Colonic mucosa (tissue), 4 donors: Measurements from ENCODE around the gene DHRS7C. TPM values are rescaled to one million over a fixed set of nuclear protein-coding genes. Genes with fewer than 3 reads are reported as not detected.
"Not testable (repeated sequence)": the region's sequence is repeated elsewhere in the genome, so short reads cannot be mapped to it uniquely, and the experiment has no call there.

Source experiments
- DNase-seq: peaks from one replicate; pipeline ENCODE4 v3.0.0-alpha.2; 2020
- H3K27ac ChIP-seq: fragments of 200-600 bp; one replicate; pipeline ENCODE4 v1.8.0; 2021
- H3K27me3 ChIP-seq: fragments of 200-600 bp; one replicate; pipeline ENCODE4 v1.8.0; 2021
- H3K36me3 ChIP-seq: fragments of 200-600 bp; one replicate; pipeline ENCODE4 v1.8.0; 2021
- H3K4me1 ChIP-seq: fragments of 200-600 bp; one replicate; pipeline ENCODE4 v1.8.0; 2021; ENCODE audit warnings: mild to moderate bottlenecking
- H3K4me3 ChIP-seq: fragments of 200-600 bp; one replicate; pipeline ENCODE4 v1.8.0; 2021
- H3K9ac ChIP-seq, 2 donors: one replicate each; pipeline ENCODE4 v1.7.0; 2013; ENCODE audit warnings: control low read depth in 2 of 2, low read depth in 2 of 2, low read length in 2 of 2
- H3K9me3 ChIP-seq: fragments of 200-600 bp; one replicate; pipeline ENCODE4 v1.8.0; 2021
- CTCF ChIP-seq: fragments of 200-600 bp; IDR thresholded peaks from one replicate; pipeline ENCODE4 v1.8.0; 2022; ENCODE audit warnings: antibody characterized with exemption, mild to moderate bottlenecking
- intact Hi-C: fragments of 100-400 bp; cut with DNase I; formaldehyde crosslinking; loops from one replicate; pipeline ENCODE4 v1.14.1; 2022
- total RNA-seq, 2 donors: library from RNA; stranded (reverse); fragmentation: NEBNext Ultra II Directional in 1 of 2; extraction: Animal tissue kit (Norgen Biotek cat#: 25700) in 1 of 2; gene quantifications; one replicate each; pipeline ENCODE4 v1.2.1, GENCODE V29; 2021
- donor health status: healthy.
- donor health status: DM: no; HTN: no; CAD: no.
- donor health status: DM: no; HTN: no; CAD: no.

Gene DHRS7C
- total RNA-seq, 2 donors from 2014 or later: 0.40 TPM; not detected in 1

GRCh38 chr17:9788601-9789000, 2.8 kb downstream of the DHRS7C start:
- intact Hi-C loops: no loop called here
- no peaks in the 10 kb centered on the region for H3K36me3 ChIP-seq

GRCh38 chr17:9784544-9784943, 6.8 kb downstream of the DHRS7C start:
- Histone ChIP-seq H3K27ac (no peak overlapping the region), H3K36me3 (no peaks in the 10 kb centered on the region), H3K9ac (no peak overlapping the region), H3K4me1 (no peaks in the 10 kb centered on the region), H3K9me3 (no peaks in the 10 kb centered on the region), H3K27me3 (no peaks in the 10 kb centered on the region), H3K4me3 (no peak overlapping the region)
- DNase-seq: no peak
- TF ChIP-seq CTCF: no peak
- intact Hi-C loops: no loop called here

More at GRCh38 chr17:9788601-9789000, 2.8 kb downstream of the DHRS7C start:
- Histone ChIP-seq H3K27ac (no peak overlapping the region), H3K27me3 (no peaks in the 10 kb centered on the region), H3K4me1 (no peaks in the 10 kb centered on the region), H3K9me3 (no peaks in the 10 kb centered on the region), H3K9ac (no peak overlapping the region), H3K4me3 (no peak overlapping the region)
- no peak for TF ChIP-seq CTCF
- DNase-seq: no peak

DNA sequence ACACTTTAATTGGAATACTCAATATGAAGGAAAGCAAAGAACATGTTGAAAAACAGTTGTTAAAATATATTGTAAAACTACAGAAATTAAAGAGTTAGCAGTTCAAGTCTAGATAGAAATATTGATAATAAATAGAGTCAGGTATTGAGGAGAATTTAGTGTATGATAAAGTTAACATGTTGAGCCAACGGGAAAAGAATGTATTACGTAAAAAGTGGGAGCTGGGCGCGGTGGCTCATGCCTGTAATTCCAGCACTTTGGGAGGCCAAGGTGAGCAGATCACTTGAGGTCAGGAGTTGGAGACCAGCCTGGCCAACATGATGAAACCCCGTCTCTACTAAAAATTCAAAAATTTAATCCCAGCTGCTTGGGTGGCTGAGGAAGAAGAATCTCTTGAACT, 7.9 kb downstream of the DHRS7C start:
- H3K4me3 ChIP-seq, H3K27me3 ChIP-seq, H3K9me3 ChIP-seq, H3K36me3 ChIP-seq, H3K9ac ChIP-seq, H3K4me1 ChIP-seq, intact Hi-C loops, DNase-seq, H3K27ac ChIP-seq: not testable (repeated sequence)

DNA sequence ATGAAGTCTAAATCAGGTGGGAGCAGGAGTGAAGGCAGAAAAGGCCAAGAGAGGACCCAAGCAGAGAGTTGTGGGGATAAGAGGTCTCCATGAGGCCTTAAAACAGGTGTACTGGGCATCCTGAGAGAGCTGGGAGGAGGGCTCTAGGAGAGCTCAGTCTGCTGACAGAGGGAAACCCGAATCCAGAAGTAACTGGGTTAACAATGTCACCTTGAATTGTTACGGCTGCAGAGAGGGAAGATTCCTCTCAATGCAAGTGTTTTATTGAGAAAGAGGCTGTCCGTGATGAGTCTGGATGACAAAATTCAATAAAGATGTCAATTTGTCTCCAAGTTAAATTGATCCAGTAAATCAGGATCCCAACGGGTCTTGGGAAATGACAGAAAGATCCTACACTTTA, 8.3 kb downstream of the DHRS7C start:
- Histone ChIP-seq H3K27ac (no peak overlapping the region), H3K4me1 (no peaks in the 10 kb centered on the region), H3K9me3 (no peaks in the 10 kb centered on the region), H3K9ac (no peak overlapping the region), H3K4me3 (no peak overlapping the region), H3K27me3 (no peaks in the 10 kb centered on the region), H3K36me3 (no peaks in the 10 kb centered on the region)
- no peak for DNase-seq
- intact Hi-C loops: no loop called here
- no peak for TF ChIP-seq CTCF

- H3K9ac ChIP-seq: no peak overlapping the region
- no peak overlapping the region for H3K4me3 ChIP-seq
- H3K36me3 ChIP-seq: no peaks in the 10 kb centered on the region
- no peak for TF ChIP-seq CTCF
- intact Hi-C loops: no loop called here
- DNase-seq: no peak
- H3K27ac ChIP-seq: no peak overlapping the region
- no peaks in the 10 kb centered on the region for H3K27me3 ChIP-seq
- no peaks in the 10 kb centered on the region for H3K9me3 ChIP-seq
- no peaks in the 10 kb centered on the region for H3K4me1 ChIP-seq
Observed at GRCh38 chr17:9780552-9780951, 10.8 kb downstream of the DHRS7C start.

GRCh38 chr17:9776911-9777310, 14.5 kb downstream of the DHRS7C start:
- TF ChIP-seq CTCF: no peak
- H3K27ac ChIP-seq: no peak overlapping the region
- no peak overlapping the region for H3K9ac ChIP-seq
- H3K27me3 ChIP-seq: no peaks in the 10 kb centered on the region
- no peaks in the 10 kb centered on the region for H3K36me3 ChIP-seq
- no peaks in the 10 kb centered on the region for H3K9me3 ChIP-seq
- H3K4me3 ChIP-seq: no peak overlapping the region
- no peaks in the 10 kb centered on the region for H3K4me1 ChIP-seq
- DNase-seq: no peak
- intact Hi-C loops: no loop called here
